DMS153 (cell line): ENCODE data around the gene SOX6.
"Not testable (repeated sequence)": the region's sequence is repeated elsewhere in the genome, so short reads cannot be mapped to it uniquely, and the experiment has no call there.

ENCODE experiments used
- DNase-seq: peaks from one replicate; lab custom pipeline; 2025; lab: John Stamatoyannopoulos, UW

Gene SOX6

GRCh38 chr11:16096336-16096735 lies 260.0 kb downstream of the SOX6 start:
- no peak for DNase-seq

GRCh38 chr11:16095756-16096155 lies 260.6 kb downstream of the SOX6 start:
- no peak for DNase-seq

- no peak for DNase-seq
These were observed 262.3 kb downstream of the SOX6 start for GRCh38 chr11:16093889-16094653.

- no peak for DNase-seq
These were observed 264.5 kb downstream of the SOX6 start for GRCh38 chr11:16091862-16092261.

- no peak for DNase-seq
These were observed 266.9 kb downstream of the SOX6 start for GRCh38 chr11:16089481-16089880.

GRCh38 chr11:16088774-16089173 lies 267.6 kb downstream of the SOX6 start:
- no peak for DNase-seq

GRCh38 chr11:16087886-16088285 lies 268.5 kb downstream of the SOX6 start:
- DNase-seq, result no peak

GRCh38 chr11:16086229-16086819 lies 270.0 kb downstream of the SOX6 start:
- no peak for DNase-seq

- DNase-seq, result peak; percentile 60
These were observed 274.0 kb downstream of the SOX6 start for GRCh38 chr11:16082095-16083055.

- no peak for DNase-seq
These were observed 274.8 kb downstream of the SOX6 start for GRCh38 chr11:16081382-16082094.

GRCh38 chr11:16080688-16081381 lies 275.5 kb downstream of the SOX6 start:
- no peak for DNase-seq

- no peak for DNase-seq
These were observed 277.4 kb downstream of the SOX6 start for GRCh38 chr11:16078936-16079335.

- DNase-seq, result no peak
These were observed 285.8 kb downstream of the SOX6 start for GRCh38 chr11:16070573-16070972.

GRCh38 chr11:16067268-16067667 lies 289.1 kb downstream of the SOX6 start:
- not testable (repeated sequence) for DNase-seq

GRCh38 chr11:16059332-16059731 lies 297.0 kb downstream of the SOX6 start:
- no peak for DNase-seq

- no peak for DNase-seq
These were observed 297.7 kb downstream of the SOX6 start for GRCh38 chr11:16058671-16059070.

- no peak for DNase-seq
These were observed 303.6 kb downstream of the SOX6 start for GRCh38 chr11:16052750-16053149.

GRCh38 chr11:16049611-16050010 lies 306.7 kb downstream of the SOX6 start:
- peak; percentile 41 for DNase-seq

GRCh38 chr11:16047073-16047472 lies 309.3 kb downstream of the SOX6 start:
- DNase-seq, result no peak

GRCh38 chr11:16043617-16044016 lies 312.7 kb downstream of the SOX6 start:
- DNase-seq, result no peak

- no peak for DNase-seq
These were observed 315.1 kb downstream of the SOX6 start for GRCh38 chr11:16041207-16041606.
